Stimulated activated CD8-positive, alpha-beta memory T cell treated with anti-CD3 and anti-CD28 coated beads, Interleukin-4, amount 100 ng/mL, for 24 hours (primary cell): Measurements from ENCODE around the gene RBP7.

ENCODE experiments used
- DNase-seq: peaks from one replicate; pipeline ENCODE4 v3.0.0-alpha.2; 2020; ENCODE audit warnings: low read depth

The RBP7 gene

GRCh38 chr1:10031461-10031860, 34.4 kb downstream of the RBP7 start:
- DNase-seq: no peak

- peak; percentile 97 for DNase-seq
These were observed 35.7 kb downstream of the RBP7 start, which contains the start of gene UBE4B for GRCh38 chr1:10032590-10033358. Gene UBE4B, plus strand, starts transcription at chr1:10032958. Its CDS starts 713 bp downstream, at chr1:10033671.

DNA sequence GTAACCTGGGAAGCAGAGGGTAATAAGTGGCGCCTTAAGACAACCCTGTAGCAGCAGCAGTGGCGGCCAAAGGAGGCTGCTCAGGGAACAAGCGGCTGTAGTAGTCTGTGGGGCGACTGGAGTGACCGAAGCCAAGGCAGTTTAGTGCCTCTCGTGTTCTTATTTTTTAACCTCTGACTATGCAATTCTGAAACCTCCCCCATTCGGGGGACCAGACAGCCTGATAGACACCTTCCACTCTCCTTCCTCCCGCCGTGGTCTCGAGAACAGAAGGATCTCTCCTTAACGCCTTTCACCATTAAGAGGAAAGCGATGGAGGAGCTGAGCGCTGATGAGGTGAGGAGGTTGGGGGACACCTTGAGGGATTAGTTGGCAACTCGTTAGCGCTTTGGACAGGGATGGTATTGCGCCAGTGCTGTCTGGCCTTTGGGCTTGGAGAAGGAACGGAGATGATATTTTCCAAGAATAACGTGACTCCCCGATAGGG, 36.4 kb downstream of the RBP7 start:
- no peak for DNase-seq

DNA sequence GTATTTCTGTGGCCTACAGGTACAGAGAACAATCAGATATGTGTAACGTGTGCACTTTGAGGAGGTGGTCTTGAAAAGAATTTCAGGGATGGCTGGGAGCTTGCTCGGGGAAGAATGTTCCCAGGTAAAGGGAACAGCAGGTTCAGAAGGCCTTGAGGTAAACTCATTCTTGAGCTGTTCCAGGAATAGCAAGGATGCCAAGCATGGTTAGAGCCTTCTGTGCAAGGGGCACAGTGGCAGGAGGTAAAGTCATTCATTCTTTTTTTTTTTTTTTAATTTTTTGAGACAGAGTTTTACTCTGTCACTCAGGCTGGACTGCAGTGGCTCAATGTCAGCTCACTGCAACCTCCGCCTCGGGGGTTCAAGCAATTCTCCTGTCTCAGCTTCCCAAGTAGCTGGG, 45.7 kb downstream of the RBP7 start:
- DNase-seq: no peak

- no peak for DNase-seq
These were observed 48.7 kb downstream of the RBP7 start for GRCh38 chr1:10045480-10046355.

GRCh38 chr1:10046356-10047085, 49.5 kb downstream of the RBP7 start:
- DNase-seq: no peak

- no peak for DNase-seq
These were observed 51.6 kb downstream of the RBP7 start for GRCh38 chr1:10048601-10049000.

DNA sequence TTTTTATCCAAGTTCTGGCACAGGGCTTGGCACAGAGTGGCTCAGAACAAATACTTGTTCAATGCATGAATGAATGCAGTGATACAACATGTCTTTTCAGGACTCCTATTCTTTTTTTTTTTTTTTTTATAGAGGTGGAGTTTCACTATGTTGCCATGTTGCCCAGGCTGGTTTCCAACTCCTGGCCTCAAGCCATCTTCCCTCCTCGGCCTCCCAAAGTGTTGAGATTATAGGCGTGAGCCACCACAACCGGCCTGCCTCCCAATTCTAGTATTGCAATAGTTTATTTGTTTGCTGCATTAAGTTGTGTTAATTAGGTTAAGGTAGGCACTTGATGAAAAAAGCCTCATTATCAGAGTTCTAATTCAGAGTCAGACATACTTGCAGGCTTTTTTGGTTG, 53.6 kb downstream of the RBP7 start:
- no peak for DNase-seq

DNA sequence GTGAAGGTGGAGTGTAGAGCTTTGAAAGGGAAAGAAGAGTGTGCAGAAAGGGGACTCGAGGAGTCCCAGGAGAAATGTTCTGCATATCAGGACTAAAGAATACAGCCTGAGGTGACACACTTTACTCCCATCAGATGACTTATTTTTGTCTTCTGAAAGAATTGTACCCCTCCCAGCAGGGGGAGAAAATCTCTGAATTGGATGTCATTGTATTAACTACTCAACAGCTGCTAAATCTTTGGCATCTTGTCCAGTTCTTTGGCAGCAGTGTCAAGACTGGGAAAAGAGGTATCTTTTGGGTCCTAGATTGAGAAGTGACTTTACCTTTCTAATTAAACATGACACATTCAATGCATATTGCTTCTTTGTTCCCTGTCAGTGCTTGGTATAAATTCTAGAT, 54.6 kb downstream of the RBP7 start:
- DNase-seq: no peak

- DNase-seq: no peak
These were observed 55.3 kb downstream of the RBP7 start for GRCh38 chr1:10052347-10052746.

DNA sequence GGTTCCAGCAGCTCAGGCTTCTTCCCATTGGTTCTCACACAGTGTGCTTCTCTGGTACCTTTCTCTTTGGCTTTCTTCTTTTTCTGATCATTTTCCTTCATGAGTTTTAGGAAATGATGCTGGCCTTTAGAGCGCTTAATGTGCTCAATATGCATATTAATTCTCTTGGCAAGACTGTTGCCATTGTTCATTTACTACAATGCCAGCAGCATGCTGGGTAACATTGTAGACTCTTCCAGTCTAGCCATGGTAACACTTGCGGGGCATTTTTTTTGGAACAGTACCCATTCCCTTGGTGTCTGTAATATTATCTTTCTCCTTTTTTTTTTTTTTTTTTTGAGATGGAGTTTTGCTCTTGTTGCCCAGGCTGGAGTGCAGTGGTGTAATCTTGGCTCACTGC, 57.4 kb downstream of the RBP7 start:
- DNase-seq: no peak

DNA sequence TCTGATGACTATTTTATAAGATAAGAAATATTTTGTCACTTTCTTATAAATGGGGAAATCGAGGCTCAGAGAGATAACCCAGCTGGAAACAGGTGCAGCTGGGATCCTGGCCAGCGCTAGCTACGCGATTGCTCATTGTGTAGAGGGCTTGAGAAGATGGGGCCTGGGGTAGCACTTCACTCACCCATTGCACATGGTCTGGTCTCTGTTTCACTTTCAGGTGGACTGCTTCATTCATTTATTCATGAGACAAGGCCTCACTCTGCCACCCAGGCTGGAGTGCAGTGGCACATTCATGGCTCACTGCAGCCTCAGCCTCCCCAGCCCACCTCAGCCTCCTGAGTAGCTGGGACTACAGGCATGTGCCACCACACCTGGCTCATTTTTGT, 59.6 kb downstream of the RBP7 start:
- DNase-seq: no peak

DNA sequence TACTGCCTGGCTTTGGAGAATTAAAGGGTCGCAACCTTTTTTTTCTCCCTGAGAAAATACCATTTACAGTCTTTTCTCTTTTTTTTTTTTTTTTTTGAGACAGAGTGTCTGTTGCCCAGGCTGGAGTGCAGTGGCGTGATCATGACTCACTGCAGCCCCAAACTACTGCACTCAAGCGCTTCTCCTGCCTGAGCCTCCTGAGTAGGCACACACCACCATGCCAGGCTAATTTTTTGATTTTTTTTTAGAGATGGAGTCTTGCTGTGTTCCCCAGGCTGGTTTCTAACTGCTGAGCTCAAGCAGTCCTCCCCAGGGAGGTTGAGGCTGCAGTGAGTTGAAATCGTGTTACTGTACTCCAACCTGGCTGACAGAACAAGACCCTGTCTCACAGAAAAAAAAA, 60.3 kb downstream of the RBP7 start:
- DNase-seq: no peak

GRCh38 chr1:10057796-10058195, 60.8 kb downstream of the RBP7 start:
- DNase-seq: no peak

DNA sequence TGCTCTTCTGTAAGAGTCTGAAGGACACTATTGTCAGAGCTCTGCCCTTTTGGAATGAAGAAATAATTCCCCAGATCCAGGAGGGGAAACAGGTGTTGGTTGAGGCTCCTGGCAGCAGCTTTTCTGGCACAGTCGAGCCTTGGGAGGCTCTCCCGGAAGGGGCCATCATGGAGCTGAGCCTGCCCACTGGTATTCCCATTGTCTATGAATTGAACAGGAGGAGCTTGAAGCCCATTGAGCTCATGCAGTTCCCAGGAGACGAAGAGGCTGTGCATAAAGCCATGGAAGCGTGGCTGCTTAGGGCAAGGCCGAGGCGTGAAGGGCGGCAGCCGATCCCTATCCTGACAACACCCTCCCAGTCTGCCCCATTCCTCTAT, 62.3 kb downstream of the RBP7 start:
- DNase-seq: no peak

DNA sequence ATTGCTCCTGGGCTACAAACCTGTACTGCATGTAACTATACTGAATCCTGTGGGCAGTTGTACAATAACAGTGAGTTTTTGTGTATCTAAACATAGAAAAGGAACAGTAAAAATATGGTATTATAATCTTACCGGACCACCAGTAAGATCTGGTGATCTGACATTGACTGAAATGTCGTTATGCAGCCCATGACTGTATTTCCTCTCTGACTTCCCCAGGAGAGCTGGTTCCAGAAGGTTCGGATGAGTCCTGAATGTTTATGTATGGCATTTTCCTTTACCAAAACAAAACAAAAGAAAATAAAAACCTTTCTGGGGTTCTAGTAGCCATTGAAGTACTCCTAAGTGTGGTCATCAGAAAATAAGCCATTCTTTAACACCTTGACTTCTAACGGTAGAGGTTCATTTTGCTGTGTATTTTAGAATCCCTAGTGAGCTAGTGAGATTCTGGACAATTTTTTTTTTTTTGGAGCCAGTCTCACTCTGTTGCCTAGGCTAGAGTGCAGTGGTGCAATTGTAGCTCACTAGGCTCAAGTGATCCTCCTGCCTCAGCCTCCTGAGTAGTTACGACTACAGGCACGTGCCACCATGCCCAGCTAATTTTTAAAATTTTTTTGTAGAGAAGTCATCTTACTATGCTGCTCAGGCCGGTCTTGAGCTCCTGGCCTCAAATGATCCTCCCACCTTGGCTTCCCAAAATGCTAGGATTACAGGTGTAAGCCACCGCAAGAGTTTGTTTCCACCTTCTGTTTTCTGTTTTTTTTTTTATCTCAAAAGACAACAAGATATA, 63.5 kb downstream of the RBP7 start:
- DNase-seq: no peak

DNA sequence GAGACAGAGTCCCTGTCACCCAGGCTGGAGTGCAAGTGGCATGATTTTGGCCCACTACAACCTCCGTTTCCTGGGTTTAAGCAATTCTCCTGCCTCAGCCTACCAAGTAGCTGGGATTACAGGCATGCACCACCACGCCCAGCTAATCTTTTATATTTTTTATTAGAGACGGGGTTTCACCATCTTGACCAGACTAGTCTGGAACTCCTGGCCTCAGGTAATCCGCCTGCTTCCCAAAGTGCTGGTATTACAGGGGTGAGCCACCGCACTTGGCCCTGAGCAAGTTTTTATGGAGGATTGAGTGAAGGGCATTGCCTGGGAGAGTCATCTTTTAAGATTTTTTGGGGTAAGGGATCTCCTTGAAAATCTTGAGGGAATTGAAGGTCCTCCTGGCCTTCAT, 64.2 kb downstream of the RBP7 start:
- DNase-seq: no peak

DNA sequence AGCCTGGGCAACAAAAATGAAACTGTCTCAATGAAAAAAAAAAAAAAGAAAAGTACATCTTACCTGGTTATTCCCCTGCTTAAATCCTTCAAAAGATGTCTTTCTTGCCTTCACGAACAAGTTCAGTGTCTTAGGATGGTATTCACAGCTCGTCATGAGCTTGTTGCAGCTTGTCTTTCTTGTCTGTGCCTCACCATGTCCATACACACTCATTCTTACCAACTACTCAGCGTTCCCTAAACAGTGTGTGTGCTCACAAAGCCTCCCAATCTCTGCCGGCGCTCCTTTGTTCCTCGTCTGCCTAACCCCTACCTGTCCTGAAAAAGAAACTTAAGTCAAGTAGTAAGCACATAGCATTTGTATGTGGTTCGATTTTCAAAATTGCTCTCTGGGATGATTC, 66.8 kb downstream of the RBP7 start:
- DNase-seq: no peak

DNA sequence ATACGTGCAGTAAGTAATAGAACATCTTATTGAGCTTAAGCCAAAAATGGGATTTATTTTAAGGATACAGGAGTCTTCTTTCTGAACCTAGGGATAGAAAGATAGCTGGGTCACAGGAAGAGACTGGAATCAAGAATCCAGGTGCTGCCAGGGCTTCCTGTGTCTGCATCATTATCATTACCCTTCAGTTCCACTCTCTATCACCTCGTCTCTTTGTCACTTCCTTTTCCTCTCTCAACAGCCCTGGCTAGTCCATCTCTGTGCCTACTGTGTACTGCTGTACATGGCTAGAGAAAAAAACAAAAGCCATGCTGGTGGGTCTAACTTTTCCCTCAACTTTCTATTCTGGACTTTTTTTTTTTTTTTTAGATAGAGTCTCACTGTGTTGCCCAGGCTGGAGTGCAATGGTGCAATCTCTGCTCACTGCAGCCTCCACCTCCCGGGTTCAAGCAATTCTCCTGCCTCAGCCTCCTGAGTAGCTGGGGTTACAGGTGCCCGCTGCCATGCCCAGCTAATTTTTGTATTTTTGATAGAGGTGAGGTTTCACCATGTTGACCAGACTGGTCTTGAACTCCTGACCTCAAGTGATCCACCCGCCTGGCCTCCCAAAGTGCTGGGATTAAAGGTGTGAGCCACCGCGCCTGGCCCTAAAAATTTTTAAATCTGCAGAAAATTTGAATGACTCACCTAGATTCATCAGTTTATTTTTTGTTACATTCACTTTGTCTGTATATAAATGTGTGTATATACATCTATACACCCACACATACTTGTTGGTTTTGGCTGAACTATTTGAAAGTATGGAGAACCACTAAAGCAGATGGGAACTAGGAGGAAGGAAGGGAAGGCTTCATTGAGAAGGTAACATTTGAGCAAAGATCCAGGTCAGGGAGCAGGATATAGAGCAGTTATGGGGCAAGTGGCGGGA, 67.7 kb downstream of the RBP7 start:
- DNase-seq: no peak

DNA sequence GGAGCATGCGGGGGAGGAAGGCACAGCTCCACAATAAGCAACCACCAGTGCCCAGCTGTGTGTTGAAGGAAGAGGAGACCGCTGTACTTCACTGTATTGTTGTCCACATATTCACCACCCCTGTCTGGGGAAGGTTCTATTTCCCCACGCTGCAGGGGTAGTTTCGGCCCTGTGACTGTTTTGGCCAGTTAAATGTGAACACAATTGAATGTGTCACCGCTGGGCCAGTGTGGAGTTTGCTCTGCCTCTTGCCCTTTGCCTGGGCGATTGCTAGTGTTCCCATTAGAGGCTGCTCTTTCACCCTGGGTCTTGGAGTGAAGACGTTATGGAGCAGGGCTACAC, 68.3 kb downstream of the RBP7 start:
- no peak for DNase-seq
